ENCODE measurements around the gene TRIM23.

DNA sequence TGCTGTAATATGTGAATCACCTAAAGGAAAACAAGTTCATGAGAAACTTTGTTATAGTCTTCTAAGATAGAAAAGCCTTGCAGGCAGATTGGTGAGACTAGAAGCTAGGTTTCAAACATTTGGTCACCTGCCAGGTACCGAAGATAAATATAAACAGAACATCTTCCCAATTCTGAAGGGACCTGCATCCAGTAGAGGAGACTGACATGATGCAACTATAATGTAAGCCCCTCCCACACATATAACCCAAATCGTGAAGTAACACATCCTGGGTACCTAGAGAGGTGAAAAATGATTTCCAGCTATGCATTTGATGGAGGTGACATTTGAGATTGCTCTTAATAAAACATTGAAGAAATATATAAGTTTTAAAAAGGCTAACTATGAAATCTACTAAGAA, 30.6 kb upstream of the TRIM23 start:
- no peak for TF ChIP-seq EZH2 (IDR thresholded peaks at IDR 0.05)
- no peak for TF ChIP-seq POLR2AphosphoS5 (IDR thresholded peaks at IDR 0.05; ENCODE audit: borderline replicate concordance, low read depth, low read length)
